SKM-1 treated with dmso at 0.1 percent for 144 hours (cell line): ENCODE results near the gene UBASH3B.
A peak's percentile ranks its signal among the peaks of the same experiment; 100 is the strongest.

Source experiments
- DNase-seq: peaks from one replicate; lab custom pipeline; 2025; ENCODE audit not compliant: unreplicated experiment; lab: John Stamatoyannopoulos, UW

Gene UBASH3B

DNA sequence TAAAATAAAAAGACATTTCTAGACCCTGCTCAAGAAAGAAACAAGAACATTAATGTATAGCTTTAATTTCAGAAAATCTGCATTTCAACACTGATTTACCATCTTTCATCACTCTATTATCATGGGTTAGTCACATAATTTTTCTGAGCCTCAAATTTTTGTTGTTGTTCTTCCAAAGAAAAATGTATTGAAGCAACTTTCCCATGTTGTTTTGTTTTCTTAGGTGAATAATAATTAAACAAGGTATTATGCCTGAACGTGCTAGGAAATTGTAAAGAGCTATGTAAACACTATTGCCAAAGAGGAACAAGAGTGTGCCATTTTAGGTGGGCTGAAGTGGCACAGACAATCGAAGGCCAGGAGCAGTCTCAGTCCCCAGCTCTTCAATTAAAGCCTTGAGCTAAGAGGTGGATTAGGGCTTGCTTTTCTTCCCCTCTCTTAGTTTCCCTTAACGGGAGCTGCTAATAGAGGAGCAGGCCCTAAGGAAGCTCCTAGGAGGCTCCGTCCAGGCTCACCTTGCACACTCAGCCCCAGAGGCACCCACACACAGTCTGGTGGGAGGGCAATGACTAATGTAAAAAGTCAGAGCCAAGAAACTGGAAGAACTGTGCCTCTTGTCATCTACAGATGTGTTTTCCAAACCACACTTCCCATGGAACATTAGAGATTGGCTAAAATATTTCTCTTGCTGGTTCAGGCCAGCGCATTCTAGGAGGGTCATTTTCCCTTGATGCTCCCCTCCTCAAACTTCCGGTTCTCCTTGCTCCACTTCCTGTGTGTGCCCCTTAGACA, 8.8 kb upstream of the UBASH3B start:
- no peak for DNase-seq

DNA sequence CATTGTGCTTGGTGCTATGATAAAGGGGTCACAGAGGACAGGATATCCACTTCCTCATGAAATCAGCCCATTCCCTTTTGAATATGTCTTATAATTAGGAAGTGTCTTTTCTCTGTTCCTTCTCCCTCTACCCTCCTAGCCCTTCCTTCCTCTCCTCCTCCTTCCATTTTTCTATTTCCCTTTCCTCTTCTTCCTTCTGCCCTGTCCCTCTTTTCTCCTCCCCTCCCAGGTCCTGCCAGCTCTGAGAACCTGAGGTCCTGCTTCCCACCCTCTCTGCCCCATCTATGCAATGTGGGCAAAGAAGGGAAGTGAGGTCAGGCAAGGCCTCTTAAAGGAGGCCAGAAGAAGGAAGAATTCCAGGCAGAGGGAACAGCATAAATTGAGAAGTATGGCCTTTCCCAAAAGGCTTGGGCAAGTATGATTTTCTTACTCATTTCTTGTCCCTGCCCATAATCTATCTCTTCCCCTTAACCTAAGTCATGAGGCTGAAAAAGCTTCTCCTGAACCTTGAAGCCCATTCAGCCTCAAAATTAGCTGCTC, 7.7 kb upstream of the UBASH3B start:
- no peak for DNase-seq

DNA sequence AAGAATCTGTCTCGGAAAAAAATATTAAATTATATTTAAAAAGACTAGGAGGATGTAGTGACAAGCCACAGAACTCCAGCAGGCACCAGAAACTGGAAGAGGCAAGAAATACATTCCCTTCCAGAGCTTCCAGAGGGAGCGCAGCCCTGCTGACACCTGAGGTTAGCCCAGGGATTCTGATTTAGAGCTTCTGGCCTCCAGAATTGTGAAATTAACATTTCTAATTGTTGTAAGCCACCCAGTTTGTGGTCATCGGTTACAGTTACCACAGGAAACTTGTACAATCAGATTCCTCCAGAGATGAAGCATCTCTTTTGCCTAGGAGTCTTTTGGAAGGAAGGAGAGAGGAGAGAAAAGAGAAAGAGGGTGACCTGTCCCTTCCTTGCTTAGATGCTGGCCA, 6.4 kb upstream of the UBASH3B start:
- peak; percentile 30 for DNase-seq

DNA sequence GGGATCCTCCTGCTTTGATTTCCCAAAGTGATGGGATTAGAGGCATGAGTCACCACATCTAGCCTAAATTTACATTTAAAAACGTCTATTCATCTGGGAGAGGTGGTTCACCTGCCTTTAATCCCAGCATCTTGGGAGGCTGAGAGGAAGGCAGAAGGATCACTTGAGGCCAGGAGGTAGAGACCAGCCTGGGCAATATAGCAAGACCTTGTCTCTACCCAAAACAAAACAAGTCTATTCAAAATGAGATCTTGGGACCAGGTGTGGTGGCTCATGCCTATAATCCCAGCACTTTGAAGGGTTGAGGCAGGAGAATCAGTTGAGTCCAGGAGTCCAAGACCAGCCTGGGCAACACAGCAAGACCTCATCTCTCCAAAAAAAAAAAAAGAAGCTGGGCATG, 4.9 kb upstream of the UBASH3B start:
- no peak for DNase-seq

DNA sequence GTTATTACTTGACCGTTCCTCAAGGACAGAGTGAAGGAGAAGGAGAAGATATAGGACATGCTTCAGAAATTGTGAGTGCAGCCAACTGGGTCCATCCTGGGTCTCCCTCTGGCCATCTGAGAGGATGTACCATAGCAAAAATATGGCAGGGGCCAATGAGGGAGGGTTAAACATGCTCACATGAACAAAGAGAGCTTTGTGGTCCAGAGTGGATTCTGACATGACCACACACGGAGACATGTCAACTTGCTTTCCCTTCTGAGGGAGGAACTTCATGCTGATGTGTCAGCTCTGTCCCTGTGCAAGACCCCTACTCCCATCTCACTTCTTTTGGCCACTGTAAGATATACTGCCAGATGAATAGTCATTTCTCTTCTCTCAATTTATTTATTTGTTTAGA, 3.0 kb upstream of the UBASH3B start:
- no peak for DNase-seq

DNA sequence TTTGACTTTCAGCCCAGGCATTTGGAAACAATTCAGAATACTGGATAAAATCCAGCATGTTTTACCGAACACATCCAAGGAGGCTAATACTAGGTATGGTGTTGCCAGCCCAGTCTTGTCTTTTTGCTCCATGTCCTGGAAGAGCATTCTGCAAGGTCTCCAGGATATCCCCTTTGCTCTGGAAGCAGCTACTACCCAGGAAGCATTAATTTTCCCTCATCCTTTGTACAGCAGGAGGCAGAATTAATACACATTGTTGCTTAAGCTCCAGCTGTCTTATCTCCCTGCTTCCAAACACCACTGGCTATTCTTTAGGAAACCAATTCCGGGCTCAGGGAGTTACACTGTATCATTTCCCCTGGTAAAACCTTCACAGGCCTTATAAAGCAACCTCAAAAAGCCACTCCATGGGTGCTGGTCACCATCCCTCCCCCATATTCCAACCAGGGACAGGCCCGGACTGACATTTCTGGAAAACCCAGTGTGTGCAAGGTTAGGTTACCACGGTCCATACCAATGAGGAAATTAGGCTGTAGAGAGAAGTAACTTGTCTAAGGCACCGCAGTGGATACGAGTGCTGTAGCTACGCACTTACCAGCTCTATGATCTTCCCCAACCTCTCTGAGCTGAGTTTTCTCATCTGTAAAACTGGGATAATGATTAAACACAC, 1.5 kb upstream of the UBASH3B start:
- no peak for DNase-seq

DNA sequence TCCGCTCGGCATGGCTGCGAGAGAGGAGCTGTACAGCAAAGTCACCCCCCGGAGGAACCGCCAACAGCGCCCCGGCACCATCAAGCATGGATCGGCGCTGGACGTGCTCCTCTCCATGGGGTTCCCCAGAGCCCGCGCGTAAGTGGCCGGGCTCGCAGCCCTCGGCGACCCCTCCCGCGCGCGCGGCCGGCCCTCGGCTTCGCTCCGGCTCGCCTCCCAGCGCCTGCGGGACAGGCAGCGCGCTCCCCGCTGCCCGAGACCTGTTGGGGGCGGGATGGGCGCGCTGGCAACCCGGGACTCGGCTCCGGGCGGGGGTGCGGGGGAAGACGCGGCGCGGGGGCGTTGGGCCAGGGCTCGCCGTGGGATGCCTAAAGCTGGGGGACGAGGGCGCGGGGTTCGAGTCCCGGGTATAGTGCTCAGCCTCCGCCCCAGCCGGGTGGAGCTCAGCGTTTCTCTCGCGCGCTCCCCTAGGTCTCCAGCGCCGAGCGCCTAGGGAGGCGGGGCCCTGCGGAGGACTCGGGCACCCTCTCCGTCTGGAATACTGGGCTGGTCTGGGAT, 630 bp downstream of the UBASH3B start:
- DNase-seq, result no peak

DNA sequence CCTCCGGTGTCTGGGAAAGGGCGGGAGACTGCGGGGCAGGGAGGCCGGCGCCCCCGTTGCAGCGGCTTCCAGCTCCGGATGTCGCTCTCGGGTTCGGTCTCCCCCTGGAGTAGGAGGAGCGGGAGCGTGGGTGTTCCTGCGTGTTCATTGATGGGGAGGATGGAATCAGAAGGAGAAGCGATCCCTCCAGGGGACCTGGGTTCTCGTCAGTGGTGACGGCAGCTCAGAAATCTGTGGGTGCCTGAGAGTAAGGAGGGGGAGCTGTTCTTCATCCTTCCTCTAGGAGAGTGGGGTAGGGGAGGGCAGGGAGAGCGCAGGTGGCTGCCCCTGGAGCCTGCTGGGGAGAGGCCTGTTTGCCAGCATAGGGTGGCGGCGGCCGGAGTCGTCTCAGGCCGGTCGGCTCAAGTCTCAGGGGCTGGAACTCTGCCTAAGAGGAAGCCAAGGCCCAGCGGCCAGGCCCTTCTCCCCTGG, 1.1 kb downstream of the UBASH3B start:
- DNase-seq, result peak; percentile 28

DNA sequence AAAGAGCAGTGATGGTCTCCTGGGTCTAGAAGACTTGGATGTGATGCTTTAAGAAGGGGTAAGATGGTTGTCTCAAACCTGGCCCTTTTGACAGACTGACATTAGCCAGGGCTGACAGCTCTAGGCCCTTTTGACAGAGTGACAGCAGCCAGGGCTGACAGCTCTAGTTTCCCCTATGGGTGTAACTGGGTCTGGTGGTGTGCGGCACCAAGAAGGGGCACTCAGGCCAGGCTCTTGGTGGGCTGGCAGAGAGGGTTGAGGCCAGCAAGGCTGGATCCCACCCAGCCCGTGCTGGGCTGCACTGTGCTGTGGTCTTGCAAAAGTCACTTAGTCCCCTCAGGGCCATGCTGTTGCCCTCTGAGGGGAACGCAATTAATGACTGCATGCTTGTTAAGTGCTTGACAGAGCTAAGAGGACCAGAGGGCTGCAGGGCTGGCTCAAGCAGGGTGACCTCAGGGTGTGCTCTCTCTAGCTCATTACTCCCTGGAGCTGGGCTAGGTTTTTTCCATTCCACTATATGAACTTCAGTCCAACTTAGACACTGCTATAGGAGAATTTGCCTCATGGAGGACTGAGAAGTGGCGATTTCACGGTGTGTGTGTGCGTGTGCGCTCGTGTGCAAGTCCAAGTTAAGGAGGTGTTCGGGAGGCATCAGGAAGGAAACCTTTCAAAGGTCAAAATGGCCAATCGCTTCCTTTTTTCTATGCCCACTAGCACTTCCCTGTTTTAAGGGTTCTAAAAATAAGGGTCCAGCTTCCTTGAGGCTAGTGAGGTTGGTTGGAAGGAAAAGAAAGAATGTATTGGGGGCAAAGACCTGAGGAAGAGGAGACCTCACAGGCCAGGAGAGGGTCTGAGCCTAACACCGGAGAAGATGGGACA, 4.4 kb downstream of the UBASH3B start:
- DNase-seq, result peak; percentile 63

DNA sequence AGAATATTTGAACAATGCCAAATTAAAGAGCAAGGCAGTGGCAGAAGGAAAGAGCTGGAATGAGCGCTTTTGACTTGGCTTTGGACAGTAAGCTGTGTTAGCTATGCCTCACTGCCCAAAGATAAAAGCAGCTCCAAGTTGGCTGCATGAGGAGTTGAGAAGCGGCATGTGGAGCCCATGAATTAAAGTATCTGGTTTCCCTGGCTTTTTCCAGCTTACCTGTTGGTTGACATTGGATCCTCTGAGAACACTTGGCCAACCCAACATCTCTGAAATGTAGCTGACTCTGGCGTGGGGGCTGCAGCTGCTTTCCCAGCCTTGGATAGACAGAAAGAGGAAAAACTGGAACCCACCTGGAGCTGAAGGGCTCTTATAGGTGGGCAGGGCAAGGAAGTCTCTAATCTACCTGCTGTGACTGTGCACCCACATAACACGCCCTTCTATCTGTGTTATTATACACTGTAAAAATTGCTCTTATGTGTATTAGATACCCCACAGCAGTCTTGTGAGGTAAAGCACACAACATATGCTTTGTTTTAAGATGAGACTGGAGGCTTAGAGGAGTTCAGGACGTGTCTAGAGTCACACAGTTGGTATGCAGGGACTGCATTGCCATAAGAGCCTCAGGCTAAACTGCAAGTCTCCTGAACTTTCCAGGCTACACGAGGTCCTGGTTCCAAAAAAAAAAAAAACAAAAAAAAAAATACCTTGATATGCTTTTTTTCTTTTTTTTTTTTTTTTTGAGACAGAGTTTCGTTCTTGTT, 5.8 kb downstream of the UBASH3B start:
- no peak for DNase-seq

DNA sequence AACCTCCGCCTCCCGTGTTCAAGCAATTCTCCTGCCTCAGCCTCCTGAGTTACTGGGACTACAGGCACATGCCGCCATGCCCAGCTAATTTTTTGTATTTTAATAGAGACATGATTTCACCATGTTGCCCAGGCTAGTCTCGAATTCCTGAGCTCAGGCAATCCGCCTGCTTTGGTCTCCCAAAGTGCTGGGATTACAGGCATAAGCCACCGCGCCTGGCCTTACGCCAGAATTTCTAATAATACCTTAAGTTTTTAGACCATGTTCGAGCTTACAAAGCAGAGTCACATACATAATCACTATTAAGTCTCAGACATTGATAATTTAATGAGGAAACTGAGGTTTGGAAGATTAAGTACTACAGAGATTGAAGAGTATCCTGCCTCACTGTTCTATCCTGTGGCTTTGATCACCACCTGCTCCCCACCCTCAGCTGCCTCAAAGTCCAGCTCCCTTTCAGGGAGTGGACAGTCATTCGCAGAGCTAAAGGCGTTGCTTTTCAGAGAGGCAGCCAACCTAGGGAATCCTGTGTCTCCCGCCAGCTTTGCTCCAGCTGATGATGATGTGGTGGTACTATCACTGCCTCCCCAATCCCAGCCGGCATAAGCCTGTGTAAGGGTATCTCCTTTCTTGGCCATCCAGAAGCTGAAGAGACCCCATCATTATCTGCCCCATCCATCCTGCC, 7.7 kb downstream of the UBASH3B start:
- no peak for DNase-seq

DNA sequence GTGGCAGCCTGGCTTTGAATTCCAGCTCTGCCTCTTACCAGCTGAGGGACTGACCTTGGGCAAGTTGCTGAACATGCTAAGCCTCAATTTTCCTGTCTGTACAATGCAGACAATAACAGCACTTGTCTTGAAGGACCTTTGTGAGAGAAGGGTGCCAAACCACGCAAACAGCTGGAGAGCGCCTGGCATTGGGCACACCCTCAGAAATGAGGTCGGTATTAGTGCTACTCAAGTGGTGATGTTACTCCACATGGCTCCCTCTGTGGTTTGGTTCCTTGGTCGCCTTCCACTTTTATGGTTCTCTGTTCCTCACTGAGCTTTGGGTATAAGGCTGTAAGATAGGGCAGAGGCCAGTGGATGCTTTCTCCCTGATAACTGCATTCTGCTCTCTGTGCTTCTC, 8.2 kb downstream of the UBASH3B start:
- peak; percentile 54 for DNase-seq

DNA sequence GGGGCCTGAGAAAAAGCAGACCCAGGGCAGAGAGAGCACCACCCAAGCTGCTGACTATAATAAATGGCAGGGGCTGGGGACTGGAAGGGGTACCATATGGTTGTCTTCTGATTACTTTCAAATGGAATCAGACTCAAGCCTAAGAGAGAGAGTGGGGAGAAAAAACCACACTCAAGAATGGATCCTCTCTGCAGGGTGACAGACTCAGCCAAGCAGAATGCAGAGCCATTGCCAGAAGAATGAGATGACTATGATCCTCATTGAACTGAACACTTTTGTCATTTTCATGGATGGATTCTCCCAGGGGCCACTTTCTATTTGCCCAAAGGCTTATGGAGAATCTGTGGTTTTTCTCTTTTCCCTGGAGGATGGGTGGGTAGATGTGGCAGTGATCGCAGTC, 8.7 kb downstream of the UBASH3B start:
- no peak for DNase-seq

DNA sequence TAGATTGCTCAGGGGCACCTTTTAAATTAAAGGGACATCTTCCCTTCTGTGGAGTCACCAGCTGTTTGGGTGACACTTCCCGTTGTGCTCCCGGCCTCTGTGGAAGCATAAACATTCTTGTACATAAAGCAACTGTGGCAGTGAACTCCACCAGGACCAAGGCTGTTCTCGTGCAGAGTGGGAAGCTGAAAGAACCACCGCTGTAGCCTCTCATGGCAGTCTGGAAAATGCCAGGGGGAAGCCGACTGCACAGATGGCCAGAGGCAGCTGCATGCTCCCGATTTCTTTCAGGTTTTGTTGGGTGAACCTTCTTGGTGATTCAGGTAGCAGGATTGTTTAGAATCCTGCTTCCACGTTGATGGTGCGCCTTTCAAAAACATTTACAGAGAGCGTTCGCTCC, 10.3 kb downstream of the UBASH3B start:
- no peak for DNase-seq

DNA sequence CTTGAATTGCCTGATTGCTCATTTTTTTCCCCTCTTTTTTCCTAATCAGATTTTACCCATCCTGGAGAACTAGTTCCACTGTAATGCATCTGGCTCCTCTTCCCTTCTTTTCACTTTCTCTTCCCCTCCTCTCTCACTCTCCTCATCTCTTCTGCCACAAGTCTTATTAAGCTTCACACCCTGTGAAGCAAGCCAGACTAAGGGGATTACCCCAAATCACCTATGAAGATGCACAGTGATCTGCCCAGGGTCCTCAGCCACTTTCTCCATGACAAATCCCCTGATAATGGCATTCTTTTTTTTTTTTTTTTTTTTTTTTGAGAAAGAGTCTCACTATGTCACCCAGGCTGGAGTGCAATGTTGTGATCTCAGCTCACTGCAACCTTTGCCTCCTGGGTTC, 11.2 kb downstream of the UBASH3B start:
- no peak for DNase-seq

DNA sequence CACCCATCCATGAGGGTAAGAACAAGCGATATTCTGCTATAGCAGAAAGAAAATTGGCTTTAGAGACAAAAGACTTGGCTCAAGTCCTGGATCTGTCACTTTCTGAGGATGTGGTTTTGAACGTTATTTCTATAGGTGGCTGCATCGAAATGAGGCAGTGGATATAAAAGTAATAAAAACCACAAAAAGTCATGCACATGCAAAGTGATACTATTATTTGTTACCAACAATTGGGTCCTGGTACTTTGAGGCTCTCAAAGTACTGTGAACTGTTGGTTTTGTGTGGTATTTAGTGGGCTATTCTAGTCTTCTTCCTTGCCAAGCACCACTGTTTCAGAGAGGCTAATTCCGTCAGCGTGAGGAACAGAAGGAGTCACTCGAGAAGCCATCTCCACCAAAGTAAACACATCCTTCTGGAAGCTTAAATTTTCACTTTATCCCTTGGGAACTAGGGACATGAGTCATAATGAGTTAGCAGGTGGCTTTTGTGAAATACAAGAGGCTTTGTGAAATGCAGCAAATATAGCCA, 13.1 kb downstream of the UBASH3B start:
- no peak for DNase-seq

DNA sequence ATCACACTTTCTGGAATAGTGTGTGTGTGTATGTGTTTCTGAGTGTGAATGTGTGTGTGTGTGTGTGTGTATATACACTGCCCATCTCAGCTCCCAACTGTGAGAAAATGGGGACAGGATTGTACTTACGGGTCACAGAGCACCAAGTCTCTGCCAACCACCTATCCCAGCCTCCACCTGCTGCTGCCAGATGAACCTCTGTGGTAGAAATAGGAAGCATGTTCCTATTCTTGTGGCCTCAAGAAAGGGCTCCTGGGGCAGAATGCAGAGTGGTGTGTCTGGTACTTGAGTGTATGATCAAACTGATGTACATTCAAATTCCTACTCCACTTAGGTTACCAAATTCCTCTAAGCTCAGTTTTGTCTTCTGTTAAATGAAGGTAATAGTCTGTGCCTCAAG, 14.6 kb downstream of the UBASH3B start:
- no peak for DNase-seq

DNA sequence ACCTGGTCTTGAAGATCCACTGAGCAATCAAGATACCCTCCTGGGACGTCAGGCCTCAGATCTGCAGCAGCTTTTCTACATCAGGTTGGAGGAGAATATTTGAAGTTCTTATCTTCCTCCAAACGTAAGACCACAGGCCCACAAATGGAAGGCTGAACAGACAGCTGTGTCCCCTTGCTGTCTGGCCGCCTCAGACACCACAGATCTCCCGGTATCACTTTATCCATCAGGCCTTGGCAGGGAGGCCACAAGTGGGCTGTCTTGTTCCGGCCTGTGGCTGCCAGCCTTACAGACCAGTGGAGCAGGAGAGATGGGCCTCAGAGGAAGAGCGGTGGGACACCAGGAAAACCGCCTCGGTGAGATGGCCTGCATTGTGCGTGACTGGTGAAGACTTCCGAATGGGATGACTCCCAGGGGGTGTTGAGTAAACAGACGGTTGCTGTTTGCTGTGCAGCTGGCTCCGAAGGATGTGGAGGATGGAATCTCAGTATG, 15.9 kb downstream of the UBASH3B start:
- DNase-seq, result no peak

DNA sequence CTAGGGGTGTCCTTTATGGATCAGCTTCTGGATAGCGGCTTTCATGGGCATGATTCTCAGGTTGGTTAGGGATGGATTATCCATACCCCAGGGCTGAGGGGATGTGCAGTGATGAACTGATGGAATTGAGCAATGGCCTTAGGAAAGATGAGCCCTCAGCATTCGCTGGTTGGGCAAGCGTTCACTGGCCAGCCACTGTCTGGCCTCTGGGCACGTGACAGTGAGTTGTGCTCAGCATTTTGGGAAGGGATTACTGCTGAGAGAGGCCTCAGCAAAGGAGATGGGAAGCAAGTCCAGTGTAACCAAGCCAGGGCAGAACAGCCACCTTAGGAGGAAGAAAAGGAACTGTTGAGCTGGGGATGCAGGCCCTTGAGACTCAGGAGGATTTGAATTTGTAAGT, 17.4 kb downstream of the UBASH3B start:
- no peak for DNase-seq
